RWPE2 (cell line): ENCODE measurements around the gene KCNIP1.
A peak's percentile ranks its signal among the peaks of the same experiment; 100 is the strongest.

Source experiments
- ATAC-seq: fragments of 200-7000 bp; cut with Tn5 transposase; 3 replicates; pipeline ENCODE4 v1.9.1; 2021; ENCODE audit warnings: low read depth
- DNase-seq: peaks from one replicate; pipeline ENCODE4 v3.0.0-alpha.2; 2020; ENCODE audit warnings: low spot score
- H3K27ac ChIP-seq: fragments of 450-650 bp; 2 replicates; pipeline ENCODE4 v1.5.1; 2017; ENCODE audit warnings: mild to moderate bottlenecking; ENCODE audit not compliant: poor library complexity, severe bottlenecking
- H3K27me3 ChIP-seq: fragments of 250-450 bp; sonication (Bioruptor Pico); 2 replicates; pipeline ENCODE4 v1.5.1; 2021; ENCODE audit warnings: mild to moderate bottlenecking, moderate library complexity; ENCODE audit not compliant: insufficient read depth, poor library complexity, severe bottlenecking
- H3K36me3 ChIP-seq: fragments of 250-450 bp; sonication (Bioruptor Pico); 2 replicates; pipeline ENCODE4 v1.5.1; 2020; ENCODE audit warnings: low read depth, mild to moderate bottlenecking, moderate library complexity
- H3K4me1 ChIP-seq: fragments of 250-450 bp; sonication (Bioruptor Pico); 2 replicates; pipeline ENCODE4 v1.5.1; 2021; ENCODE audit warnings: mild to moderate bottlenecking, moderate library complexity; ENCODE audit not compliant: insufficient read depth, poor library complexity, severe bottlenecking
- H3K4me3 ChIP-seq: fragments of 250-450 bp; sonication (Bioruptor Pico); 2 replicates; pipeline ENCODE4 v1.5.1; 2021; ENCODE audit warnings: mild to moderate bottlenecking, moderate library complexity; ENCODE audit not compliant: severe bottlenecking
- H3K9me3 ChIP-seq: fragments of 250-450 bp; sonication (Bioruptor Pico); 2 replicates; pipeline ENCODE4 v1.5.1; 2021; ENCODE audit warnings: mild to moderate bottlenecking, moderate library complexity; ENCODE audit not compliant: severe bottlenecking
- TF ChIP-seq, protein P1 (sequence below): fragments of 450-650 bp; IDR thresholded peaks from one replicate; pipeline ENCODE4 v1.5.1; 2017; ENCODE audit warnings: mild to moderate bottlenecking, moderate library complexity; ENCODE audit not compliant: poor library complexity, severe bottlenecking

The KCNIP1 gene

DNA sequence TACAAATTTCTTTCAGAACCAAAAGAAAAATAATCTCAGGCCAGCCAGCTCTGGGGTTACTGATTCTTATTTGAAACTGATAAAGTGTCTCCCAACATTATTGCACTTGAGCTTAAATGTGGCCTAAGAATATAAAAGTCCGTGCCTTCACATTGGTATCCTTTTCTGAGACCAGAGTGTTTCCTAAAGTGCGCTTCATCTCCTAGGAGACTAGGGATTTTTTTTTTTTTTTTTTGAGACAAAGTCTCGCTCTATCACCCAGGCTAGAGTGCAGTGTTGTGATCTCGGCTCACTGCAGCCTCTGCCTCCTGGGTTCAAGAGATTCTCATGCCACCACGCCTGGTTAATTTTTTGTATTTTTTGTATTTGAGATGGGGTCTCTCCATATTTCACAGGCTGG lies 23.6 kb upstream of the KCNIP1 start:
- DNase-seq (no peak), ATAC-seq (no peak)
- no peaks in the 10 kb centered on the region for H3K27me3 ChIP-seq
- TF ChIP-seq, protein P1, sequence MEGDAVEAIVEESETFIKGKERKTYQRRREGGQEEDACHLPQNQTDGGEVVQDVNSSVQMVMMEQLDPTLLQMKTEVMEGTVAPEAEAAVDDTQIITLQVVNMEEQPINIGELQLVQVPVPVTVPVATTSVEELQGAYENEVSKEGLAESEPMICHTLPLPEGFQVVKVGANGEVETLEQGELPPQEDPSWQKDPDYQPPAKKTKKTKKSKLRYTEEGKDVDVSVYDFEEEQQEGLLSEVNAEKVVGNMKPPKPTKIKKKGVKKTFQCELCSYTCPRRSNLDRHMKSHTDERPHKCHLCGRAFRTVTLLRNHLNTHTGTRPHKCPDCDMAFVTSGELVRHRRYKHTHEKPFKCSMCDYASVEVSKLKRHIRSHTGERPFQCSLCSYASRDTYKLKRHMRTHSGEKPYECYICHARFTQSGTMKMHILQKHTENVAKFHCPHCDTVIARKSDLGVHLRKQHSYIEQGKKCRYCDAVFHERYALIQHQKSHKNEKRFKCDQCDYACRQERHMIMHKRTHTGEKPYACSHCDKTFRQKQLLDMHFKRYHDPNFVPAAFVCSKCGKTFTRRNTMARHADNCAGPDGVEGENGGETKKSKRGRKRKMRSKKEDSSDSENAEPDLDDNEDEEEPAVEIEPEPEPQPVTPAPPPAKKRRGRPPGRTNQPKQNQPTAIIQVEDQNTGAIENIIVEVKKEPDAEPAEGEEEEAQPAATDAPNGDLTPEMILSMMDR, result no peak
- peaks cover 7% of the 10 kb centered on the region for H3K4me1 ChIP-seq
- no peaks in the 10 kb centered on the region for H3K9me3 ChIP-seq
- no peaks in the 10 kb centered on the region for H3K36me3 ChIP-seq
- H3K27ac ChIP-seq, result no peak overlapping the region
- H3K4me3 ChIP-seq, result no peak overlapping the region

DNA sequence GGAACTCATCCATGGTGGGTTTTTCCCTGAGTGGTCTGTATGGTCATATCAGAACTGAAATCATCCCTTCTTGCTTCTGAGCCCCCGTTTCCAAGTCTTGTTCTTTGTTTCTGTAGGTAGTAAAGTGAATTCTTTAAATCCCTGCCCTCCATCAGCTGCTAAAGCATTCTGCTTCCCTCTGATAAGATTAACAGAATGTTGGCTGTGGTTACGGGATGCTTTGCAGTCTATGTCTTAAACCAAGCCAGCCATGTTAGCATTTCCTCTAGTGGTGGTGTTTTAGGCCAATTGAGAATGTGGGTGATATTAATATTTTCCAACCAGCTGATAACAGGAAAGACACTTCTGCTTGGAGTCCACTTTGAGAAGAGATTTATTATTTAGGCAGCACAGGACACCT lies 22.0 kb upstream of the KCNIP1 start:
- no peak for DNase-seq
- no peaks in the 10 kb centered on the region for H3K27me3 ChIP-seq
- H3K36me3 ChIP-seq, result no peaks in the 10 kb centered on the region
- H3K9me3 ChIP-seq, result no peaks in the 10 kb centered on the region
- H3K4me3 ChIP-seq, result no peak overlapping the region
- H3K4me1 ChIP-seq, result peaks cover 7% of the 10 kb centered on the region
- ATAC-seq, result no peak
- H3K27ac ChIP-seq, result no peak overlapping the region
- TF ChIP-seq, protein P1, result no peak

DNA sequence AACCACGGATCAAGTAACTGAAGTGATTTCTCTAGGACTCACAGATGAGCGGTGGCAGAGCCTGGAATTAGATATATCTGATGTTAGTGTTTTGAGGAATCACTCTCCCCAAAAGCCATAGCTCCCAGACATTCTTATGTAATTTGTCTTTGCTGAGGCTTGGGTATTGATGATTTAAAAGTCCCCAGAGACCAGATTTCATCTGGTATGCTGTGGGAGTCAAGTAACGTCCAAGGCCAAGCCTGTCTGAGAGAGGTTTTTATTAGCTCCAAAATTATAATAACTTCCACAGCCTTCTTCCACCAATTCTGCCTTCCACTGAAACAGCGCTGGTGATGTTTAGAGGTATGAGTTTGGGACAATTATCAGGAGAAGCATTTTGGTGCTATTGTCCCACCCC lies 21.3 kb upstream of the KCNIP1 start:
- H3K27me3 ChIP-seq, result no peaks in the 10 kb centered on the region
- H3K4me1 ChIP-seq, result peaks cover 7% of the 10 kb centered on the region
- no peak overlapping the region for H3K27ac ChIP-seq
- TF ChIP-seq, protein P1, result no peak
- H3K4me3 ChIP-seq, result no peak overlapping the region
- ATAC-seq (no peak), DNase-seq (no peak)
- no peaks in the 10 kb centered on the region for H3K9me3 ChIP-seq
- no peaks in the 10 kb centered on the region for H3K36me3 ChIP-seq

DNA sequence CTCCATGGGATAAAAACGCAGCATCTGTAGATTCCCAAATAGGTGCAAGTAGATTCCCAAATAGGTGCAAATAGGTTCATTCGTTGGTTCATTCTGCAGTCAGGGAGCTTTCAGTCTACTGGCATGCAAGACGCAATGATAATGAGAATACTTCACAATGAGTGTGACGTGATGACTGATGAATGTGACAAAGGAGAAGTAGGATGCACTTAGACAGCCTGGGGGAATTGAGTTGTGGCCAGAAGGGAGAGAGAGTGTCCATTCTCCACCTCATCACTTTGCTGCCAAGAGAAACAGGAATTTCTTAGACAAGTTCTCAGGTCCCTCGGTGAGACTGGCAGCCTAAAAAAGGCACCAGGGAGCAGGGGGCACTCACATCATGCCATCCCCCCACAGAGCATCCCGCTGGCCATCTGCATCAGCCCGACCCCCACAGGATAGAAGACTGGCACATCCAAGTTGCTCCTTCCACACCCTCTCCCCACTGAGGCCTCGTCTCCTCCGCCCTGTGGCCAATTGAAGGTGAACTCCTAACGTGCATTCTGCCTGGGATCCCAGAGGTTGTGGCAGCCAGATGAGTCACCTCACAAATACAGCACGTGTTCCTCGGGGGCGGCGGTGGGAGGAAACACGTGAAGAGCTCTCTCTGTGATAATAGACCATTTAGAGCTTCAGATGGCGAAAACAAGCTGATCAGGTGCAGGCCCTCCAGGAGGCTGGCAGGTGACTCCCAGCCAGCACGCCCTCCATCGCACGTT lies 19.9 kb upstream of the KCNIP1 start:
- ATAC-seq, result peak; percentile 75
- no peaks in the 10 kb centered on the region for H3K27me3 ChIP-seq
- DNase-seq, result no peak
- no peaks in the 10 kb centered on the region for H3K9me3 ChIP-seq
- H3K27ac ChIP-seq, result no peak overlapping the region
- H3K36me3 ChIP-seq, result no peaks in the 10 kb centered on the region
- H3K4me3 ChIP-seq, result no peak overlapping the region
- H3K4me1 ChIP-seq, result peaks cover 7% of the 10 kb centered on the region
- TF ChIP-seq, protein P1, result no peak

DNA sequence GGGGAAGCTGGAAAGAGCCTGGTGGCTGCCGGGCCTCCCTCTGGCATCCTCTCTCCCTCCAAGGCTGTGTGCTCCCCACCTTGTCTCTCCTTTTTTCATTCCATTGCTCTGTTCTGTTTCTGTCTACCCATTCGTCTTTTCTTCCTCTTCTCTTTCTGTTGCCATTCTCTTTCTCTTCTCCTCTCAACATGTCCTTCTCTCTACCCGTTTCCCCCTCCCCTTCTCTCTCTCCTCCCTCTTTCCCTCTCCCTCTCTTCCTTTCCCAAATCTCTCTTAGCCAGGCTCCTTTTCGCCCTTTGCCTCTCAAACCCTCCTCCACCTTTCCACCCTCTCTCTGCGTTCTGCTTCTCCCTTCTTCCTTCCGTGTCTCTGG lies 19.4 kb upstream of the KCNIP1 start:
- Histone ChIP-seq H3K27me3 (no peaks in the 10 kb centered on the region), H3K4me1 (peaks cover 5% of the 10 kb centered on the region), H3K4me3 (no peak overlapping the region), H3K27ac (no peak overlapping the region), H3K9me3 (no peaks in the 10 kb centered on the region), H3K36me3 (no peaks in the 10 kb centered on the region)
- TF ChIP-seq, protein P1, result no peak
- no peak for ATAC-seq
- no peak for DNase-seq
